ENCODE measurements around the gene FAF1. TPM values are rescaled to one million over a fixed set of nuclear protein-coding genes. Genes with fewer than 3 reads are reported as not detected.
A peak's percentile ranks its signal among the peaks of the same experiment; 100 is the strongest.
"Not testable (repeated sequence)": the region's sequence is repeated elsewhere in the genome, so short reads cannot be mapped to it uniquely, and the experiment has no call there.

FAF1 gene
- 10 to 100 TPM; 47.1 to 87.0 (median 79.4) TPM for total RNA-seq

GRCh38 chr1:50959913-50960844, at the start of gene FAF1:
TSS of gene FAF1 (minus strand) at chr1:50960267. CDS start at chr1:50959811, 456 bp downstream.
- TF ChIP-seq, protein P1, sequence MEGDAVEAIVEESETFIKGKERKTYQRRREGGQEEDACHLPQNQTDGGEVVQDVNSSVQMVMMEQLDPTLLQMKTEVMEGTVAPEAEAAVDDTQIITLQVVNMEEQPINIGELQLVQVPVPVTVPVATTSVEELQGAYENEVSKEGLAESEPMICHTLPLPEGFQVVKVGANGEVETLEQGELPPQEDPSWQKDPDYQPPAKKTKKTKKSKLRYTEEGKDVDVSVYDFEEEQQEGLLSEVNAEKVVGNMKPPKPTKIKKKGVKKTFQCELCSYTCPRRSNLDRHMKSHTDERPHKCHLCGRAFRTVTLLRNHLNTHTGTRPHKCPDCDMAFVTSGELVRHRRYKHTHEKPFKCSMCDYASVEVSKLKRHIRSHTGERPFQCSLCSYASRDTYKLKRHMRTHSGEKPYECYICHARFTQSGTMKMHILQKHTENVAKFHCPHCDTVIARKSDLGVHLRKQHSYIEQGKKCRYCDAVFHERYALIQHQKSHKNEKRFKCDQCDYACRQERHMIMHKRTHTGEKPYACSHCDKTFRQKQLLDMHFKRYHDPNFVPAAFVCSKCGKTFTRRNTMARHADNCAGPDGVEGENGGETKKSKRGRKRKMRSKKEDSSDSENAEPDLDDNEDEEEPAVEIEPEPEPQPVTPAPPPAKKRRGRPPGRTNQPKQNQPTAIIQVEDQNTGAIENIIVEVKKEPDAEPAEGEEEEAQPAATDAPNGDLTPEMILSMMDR (IDR thresholded peaks at IDR 0.05) = peak in 4 of 6 experiments; percentile 29 to 60 (median 44)
- peak; percentile 20 to 90 for TF ChIP-seq POLR2A (IDR thresholded peaks at IDR 0.05)
- intact Hi-C loops (cut with DNase I) = no loop called here
- peak; percentile 98 for DNase-seq
- no peaks in the 10 kb centered on the region for H3K36me3 ChIP-seq
- WGBS, 2 donors = 0 to 1% methylated on average over 11 to 19 of the region's 80 CpGs
- peaks cover 20 to 23% of the 10 kb centered on the region in 2 donors for H3K4me1 ChIP-seq
- peak within 1 kb of the TSS; percentile 10 to 87 (median 78) for H3K27ac ChIP-seq
- H3K27me3 ChIP-seq = no peaks in the 10 kb centered on the region
- H3K4me3 ChIP-seq (replicated peaks in 1 of 3) = peak within 1 kb of the TSS; percentile 43 to 61 (median 51)
- H3K9me3 ChIP-seq = no peaks in the 10 kb centered on the region

GRCh38 chr1:51009381-51009780, 49.3 kb upstream of the FAF1 start:
- DNase-seq = no peak
- H3K9me3 ChIP-seq = no peaks in the 10 kb centered on the region
- H3K4me1 ChIP-seq = no peaks in the 10 kb centered on the region
- no peak overlapping the region for H3K4me3 ChIP-seq (replicated peaks in 1 of 3)
- no peaks in the 10 kb centered on the region for H3K27me3 ChIP-seq
- H3K36me3 ChIP-seq = no peaks in the 10 kb centered on the region
- no peak for TF ChIP-seq POLR2A (IDR thresholded peaks at IDR 0.05)
- TF ChIP-seq, protein P1 (IDR thresholded peaks at IDR 0.05) = no peak
- 71 to 76% methylated on average over 3 of the region's 3 CpGs for WGBS, 2 donors
- no peak overlapping the region for H3K27ac ChIP-seq
- intact Hi-C loops (cut with DNase I) = no loop called here

GRCh38 chr1:51005549-51005948, 45.5 kb upstream of the FAF1 start:
- H3K9me3 ChIP-seq; intact Hi-C loops (cut with DNase I); H3K4me1 ChIP-seq; H3K27me3 ChIP-seq; H3K4me3 ChIP-seq (replicated peaks in 1 of 3); H3K36me3 ChIP-seq; H3K27ac ChIP-seq; DNase-seq: not testable (repeated sequence)
- 57 to 63% methylated on average over 2 to 4 of the region's 4 CpGs for WGBS, 2 donors

GRCh38 chr1:51002516-51002915, 42.4 kb upstream of the FAF1 start:
- no peak for DNase-seq
- Histone ChIP-seq H3K4me1 (no peaks in the 10 kb centered on the region), H3K9me3 (no peaks in the 10 kb centered on the region), H3K27me3 (no peaks in the 10 kb centered on the region), H3K27ac (no peak overlapping the region), H3K36me3 (no peaks in the 10 kb centered on the region), H3K4me3 (replicated peaks in 1 of 3) (no peak overlapping the region)
- no peak for TF ChIP-seq POLR2A (IDR thresholded peaks at IDR 0.05)
- TF ChIP-seq, protein P1 (IDR thresholded peaks at IDR 0.05) = no peak
- intact Hi-C loops (cut with DNase I) = no loop called here
- 88 to 94% methylated on average over 6 of the region's 6 CpGs for WGBS, 2 donors

GRCh38 chr1:51000651-51001050, 40.6 kb upstream of the FAF1 start:
- no peak for DNase-seq
- Histone ChIP-seq H3K27ac (no peak overlapping the region), H3K9me3 (no peaks in the 10 kb centered on the region), H3K4me3 (replicated peaks in 1 of 3) (no peak overlapping the region), H3K27me3 (no peaks in the 10 kb centered on the region), H3K4me1 (no peaks in the 10 kb centered on the region), H3K36me3 (no peaks in the 10 kb centered on the region)
- intact Hi-C loops (cut with DNase I) = no loop called here
- no peak for TF ChIP-seq POLR2A (IDR thresholded peaks at IDR 0.05)
- TF ChIP-seq, protein P1 (IDR thresholded peaks at IDR 0.05) = no peak
- WGBS, 2 donors = 60 to 62% methylated on average over 2 of the region's 2 CpGs
